ENCODE measurements around the gene PI4KA.

The PI4KA gene

DNA sequence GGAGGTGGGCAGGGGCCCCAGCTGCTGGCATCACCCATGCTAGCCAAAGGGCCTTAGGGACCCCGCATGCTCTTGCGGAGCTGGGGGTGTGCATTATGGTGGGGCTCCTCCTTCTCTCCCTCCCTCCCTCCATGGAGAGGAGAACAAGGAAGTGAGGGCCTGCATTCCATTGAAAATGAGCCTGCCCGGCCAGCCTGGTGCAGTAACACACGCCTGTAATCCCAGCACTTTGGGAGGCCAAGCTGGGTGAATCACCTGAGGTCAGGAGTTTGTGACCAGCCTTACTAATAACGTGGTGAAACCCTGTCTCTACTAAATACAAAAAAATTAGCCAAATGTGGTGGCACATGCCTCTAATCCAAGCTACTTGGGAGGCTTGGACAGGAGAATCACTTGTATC, 22.6 kb upstream of the PI4KA start:
- TF ChIP-seq, protein P1, sequence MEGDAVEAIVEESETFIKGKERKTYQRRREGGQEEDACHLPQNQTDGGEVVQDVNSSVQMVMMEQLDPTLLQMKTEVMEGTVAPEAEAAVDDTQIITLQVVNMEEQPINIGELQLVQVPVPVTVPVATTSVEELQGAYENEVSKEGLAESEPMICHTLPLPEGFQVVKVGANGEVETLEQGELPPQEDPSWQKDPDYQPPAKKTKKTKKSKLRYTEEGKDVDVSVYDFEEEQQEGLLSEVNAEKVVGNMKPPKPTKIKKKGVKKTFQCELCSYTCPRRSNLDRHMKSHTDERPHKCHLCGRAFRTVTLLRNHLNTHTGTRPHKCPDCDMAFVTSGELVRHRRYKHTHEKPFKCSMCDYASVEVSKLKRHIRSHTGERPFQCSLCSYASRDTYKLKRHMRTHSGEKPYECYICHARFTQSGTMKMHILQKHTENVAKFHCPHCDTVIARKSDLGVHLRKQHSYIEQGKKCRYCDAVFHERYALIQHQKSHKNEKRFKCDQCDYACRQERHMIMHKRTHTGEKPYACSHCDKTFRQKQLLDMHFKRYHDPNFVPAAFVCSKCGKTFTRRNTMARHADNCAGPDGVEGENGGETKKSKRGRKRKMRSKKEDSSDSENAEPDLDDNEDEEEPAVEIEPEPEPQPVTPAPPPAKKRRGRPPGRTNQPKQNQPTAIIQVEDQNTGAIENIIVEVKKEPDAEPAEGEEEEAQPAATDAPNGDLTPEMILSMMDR (IDR thresholded peaks at IDR 0.05; ENCODE audit: low read length, missing control alignments): no peak
- no peak overlapping the region for H3K4me3 ChIP-seq (replicated peaks; ENCODE audit: low read depth, low read length)
- no peak for DNase-seq (ENCODE audit: low read depth)

DNA sequence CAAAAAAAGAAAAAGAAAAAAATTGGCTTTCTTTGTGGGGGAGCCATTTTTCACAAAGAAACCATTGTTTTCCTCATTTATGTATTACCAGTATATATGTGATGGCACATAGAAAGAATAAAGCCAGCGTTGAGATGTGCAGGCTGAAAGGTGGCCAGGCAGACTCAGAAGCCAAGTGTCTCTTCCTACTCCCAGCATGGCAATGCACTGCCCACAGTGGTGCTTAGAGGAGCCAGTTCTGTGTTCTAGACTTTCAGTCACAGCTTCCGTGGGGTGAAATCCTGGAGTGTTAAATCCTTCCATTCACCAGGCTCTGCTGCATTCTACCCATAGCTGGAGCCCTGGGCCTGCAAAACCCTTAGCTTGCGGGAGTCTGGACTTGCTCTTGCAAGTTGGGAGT, 19.1 kb upstream of the PI4KA start:
- no peak overlapping the region for H3K4me3 ChIP-seq (replicated peaks; ENCODE audit: low read depth, low read length)
- TF ChIP-seq, protein P1 (IDR thresholded peaks at IDR 0.05; ENCODE audit: low read length, missing control alignments): no peak
- DNase-seq (ENCODE audit: low read depth): no peak

DNA sequence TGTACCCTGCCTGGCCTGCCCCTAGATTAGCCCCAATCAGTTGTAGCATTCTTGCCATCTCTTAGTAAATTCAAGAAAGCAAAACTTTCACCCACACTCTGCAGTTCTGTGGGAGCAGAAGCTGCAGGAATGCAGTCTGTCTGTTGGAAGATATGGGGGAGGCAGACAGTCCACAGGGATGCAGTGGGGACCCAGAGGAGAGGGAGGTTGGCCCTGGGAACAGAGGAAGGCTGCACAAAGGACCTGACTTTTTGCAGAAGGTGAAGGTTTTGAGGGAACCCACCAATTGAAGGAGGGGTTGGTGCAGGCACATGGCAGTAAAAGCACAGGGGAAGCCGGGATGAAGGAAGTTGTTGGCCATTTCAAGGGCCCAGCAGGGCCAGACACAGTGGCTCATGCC, 16.7 kb upstream of the PI4KA start:
- no peak overlapping the region for H3K4me3 ChIP-seq (replicated peaks; ENCODE audit: low read depth, low read length)
- no peak for DNase-seq (ENCODE audit: low read depth)
- TF ChIP-seq, protein P1 (IDR thresholded peaks at IDR 0.05; ENCODE audit: low read length, missing control alignments): no peak

DNA sequence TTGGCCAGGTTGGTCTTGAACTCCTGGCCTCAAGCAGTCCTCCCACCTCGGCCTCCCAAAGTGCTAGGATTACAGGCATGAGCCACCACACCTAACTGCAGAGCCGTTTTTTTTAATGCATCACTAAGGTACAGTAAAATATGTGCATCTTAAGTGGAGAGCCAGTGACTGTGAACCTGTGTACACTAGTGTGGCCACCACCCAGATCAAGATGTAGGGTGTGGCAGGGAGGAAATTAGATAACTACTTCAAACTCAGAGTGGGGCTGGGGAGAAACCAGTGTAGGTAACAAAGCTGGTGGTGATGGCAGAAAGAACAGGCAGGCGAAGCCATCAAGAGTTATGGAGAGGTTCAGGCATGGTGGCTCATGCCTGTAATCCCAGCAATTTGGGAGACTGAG, 14.6 kb upstream of the PI4KA start:
- TF ChIP-seq, protein P1 (IDR thresholded peaks at IDR 0.05; ENCODE audit: low read length, missing control alignments): no peak

DNA sequence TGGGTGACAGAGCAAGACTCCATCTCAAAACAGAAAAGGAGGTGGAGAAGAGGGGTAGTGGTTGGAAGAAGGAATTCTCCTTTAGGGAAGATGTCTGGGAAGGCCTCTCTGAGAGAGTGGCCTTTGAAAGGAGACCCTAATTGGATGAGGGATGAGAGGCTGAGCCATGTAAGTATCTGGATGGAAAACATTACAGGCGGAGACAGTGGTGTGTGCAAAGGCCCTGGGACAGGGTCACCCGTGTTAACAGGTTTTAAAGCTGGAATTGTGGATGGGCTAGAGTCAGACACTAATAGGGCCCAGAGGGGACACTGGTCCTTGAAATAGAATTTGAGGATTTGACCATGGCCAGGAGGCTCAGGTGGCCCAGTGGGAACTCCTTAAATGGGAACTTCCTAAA, 10.6 kb upstream of the PI4KA start:
- TF ChIP-seq, protein P1 (IDR thresholded peaks at IDR 0.05; ENCODE audit: low read length, missing control alignments): no peak
- no peak overlapping the region for H3K4me3 ChIP-seq (replicated peaks; ENCODE audit: low read depth, low read length)
- DNase-seq (ENCODE audit: low read depth): no peak

More for the DNA sequence above, 14.6 kb upstream of the PI4KA start:
- H3K4me3 ChIP-seq (replicated peaks; ENCODE audit: low read depth, low read length): no peak overlapping the region
- no peak for DNase-seq (ENCODE audit: low read depth)

DNA sequence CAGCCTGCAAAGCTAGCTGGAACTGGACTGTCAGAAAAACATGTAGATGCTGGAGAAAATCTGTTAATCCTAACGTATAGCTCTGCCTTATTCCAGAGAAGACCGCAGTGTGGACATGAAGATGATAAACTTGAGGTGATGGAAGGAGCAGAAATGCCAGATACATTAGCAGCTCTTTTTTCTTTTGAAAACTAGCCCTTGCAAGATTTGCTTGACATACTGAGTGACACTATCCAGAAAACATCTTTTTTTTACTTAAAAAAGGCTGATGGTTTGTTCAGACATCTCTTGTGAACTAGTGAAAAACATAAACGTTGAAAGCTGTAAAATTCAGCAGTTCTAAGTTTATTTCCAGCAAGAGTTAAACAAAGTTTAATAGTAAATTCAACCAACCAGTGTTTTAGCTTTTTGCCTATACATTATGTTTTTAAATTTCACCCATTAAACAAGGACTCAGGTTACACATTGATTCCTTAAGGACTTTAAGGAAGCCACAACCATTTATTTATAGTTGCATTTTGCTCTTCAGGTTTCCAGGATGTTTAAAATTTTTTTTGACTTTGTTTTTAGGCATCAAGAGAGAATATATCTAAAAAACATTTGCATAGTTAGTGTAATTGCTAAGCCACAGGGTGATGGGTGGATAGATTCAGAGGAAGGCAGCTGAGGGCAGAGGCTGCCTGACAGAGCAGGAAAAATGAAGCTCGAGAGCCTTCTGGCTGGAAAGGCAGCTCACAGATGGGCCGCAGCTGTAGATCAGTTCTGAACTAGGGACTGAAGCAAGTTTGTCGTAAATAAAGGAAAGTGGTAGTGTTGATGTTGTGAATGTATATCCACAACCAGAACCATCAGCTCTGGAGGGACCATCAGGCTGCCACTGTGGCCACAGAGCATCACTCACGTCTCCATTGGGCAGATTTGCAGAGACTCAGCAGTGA, 9.7 kb upstream of the PI4KA start:
- TF ChIP-seq, protein P1 (IDR thresholded peaks at IDR 0.05; ENCODE audit: low read length, missing control alignments): no peak

More for the DNA sequence above, 9.7 kb upstream of the PI4KA start:
- H3K4me3 ChIP-seq (replicated peaks; ENCODE audit: low read depth, low read length): no peak overlapping the region
- no peak for DNase-seq (ENCODE audit: low read depth)

All from fibroblast of pulmonary artery (primary cell).